ENCODE data around the gene PARP1.

DNA sequence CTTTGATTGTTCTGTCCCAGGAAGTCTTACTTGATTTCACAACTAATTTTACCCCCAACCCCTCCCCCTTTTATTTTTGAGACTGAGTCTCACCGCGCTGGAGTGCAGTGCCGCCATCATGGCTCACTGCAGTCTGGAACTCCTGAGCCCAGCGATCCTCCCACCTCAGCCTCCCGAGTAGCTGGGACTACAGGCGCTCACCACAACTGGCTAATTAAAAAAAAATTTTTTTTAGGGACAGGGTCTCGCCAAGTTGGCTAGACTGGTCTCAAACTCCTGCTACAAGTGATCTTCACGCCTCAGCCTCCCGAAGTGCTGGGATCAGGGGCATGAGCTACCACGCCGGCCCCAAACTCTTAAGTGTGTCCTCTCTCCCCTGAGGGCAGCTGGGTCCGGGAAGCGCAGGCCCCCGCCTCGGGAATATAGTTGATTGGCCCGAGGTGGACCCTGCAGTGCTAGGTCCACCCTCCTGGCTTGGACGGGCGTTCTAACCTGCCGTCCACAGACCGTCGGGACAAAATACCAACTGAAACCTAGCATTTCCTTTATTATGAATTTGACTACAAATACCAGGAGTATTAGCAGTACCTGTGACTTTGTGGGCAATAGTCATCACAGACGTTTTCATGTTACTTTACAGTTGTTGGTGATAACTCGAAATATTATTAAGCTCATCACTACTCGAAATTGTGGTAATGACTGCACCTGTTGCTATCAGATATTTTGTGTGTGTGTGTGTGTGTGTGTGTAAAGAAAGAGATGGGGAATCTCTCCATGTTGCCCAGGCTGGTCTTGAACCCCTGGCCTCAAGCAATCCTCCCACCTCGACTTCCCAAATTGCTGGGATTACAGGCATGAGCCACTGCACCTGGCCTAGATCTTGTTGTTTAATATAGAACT is 642 bp upstream of the PARP1 start:
- TF ChIP-seq, protein P1, sequence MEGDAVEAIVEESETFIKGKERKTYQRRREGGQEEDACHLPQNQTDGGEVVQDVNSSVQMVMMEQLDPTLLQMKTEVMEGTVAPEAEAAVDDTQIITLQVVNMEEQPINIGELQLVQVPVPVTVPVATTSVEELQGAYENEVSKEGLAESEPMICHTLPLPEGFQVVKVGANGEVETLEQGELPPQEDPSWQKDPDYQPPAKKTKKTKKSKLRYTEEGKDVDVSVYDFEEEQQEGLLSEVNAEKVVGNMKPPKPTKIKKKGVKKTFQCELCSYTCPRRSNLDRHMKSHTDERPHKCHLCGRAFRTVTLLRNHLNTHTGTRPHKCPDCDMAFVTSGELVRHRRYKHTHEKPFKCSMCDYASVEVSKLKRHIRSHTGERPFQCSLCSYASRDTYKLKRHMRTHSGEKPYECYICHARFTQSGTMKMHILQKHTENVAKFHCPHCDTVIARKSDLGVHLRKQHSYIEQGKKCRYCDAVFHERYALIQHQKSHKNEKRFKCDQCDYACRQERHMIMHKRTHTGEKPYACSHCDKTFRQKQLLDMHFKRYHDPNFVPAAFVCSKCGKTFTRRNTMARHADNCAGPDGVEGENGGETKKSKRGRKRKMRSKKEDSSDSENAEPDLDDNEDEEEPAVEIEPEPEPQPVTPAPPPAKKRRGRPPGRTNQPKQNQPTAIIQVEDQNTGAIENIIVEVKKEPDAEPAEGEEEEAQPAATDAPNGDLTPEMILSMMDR (IDR thresholded peaks at IDR 0.05): peak in 1 of 6 experiments; percentile 4
- no peak for TF ChIP-seq POLR2A (IDR thresholded peaks at IDR 0.05)
